HepG2 (cell line): Measurements from ENCODE around the gene MCAT. TPM values are rescaled to one million over a fixed set of nuclear protein-coding genes. Genes with fewer than 3 reads are reported as not detected.

ENCODE experiments used
- BCLAF1 ChIP-seq: fragments of 450-650 bp; IDR thresholded peaks from 2 replicates; pipeline ENCODE4 v1.6.1; 2017; ENCODE audit warnings: mild to moderate bottlenecking
- CBX2 ChIP-seq, 2 experiments: fragments of 200-600 bp in 1 of 2; sonication (generic); formaldehyde crosslinking in 1 of 2; IDR thresholded peaks; 2 replicates each; pipeline versions ENCODE4 v1.7.0 to v1.8.1; 2018 to 2022; ENCODE audit warnings: low read depth in 2 of 2, low read length in 1 of 2, mild to moderate bottlenecking in 1 of 2, missing genetic modification reagents in 1 of 2
- CHD2 ChIP-seq: IDR thresholded peaks from 2 replicates; pipeline ENCODE4 v1.6.1; 2011; ENCODE audit warnings: low read depth, low read length, improper control_type of control experiment
- EZH2 ChIP-seq: conservative IDR thresholded peaks from 2 replicates; pipeline ENCODE4 v1.6.1; 2012; ENCODE audit warnings: mild to moderate bottlenecking, low read depth, low read length, moderate library complexity
- FOXP4 ChIP-seq: sonication (generic); formaldehyde crosslinking; IDR thresholded peaks from 2 replicates; pipeline ENCODE4 v1.4.0; 2020; ENCODE audit warnings: missing genetic modification reagents
- HCFC1 ChIP-seq: fragments of 150-350 bp; IDR thresholded peaks from 2 replicates; pipeline ENCODE4 v1.6.1; 2014; ENCODE audit warnings: low read depth, low read length
- MED1 ChIP-seq: sonication (generic); formaldehyde crosslinking; IDR thresholded peaks from 2 replicates; pipeline ENCODE4 v1.4.0; 2020; ENCODE audit warnings: missing genetic modification reagents
- NCOA2 ChIP-seq: sonication (generic); formaldehyde crosslinking; IDR thresholded peaks from 2 replicates; pipeline ENCODE4 v1.8.0; 2022; ENCODE audit warnings: inconsistent platforms
- NFRKB ChIP-seq: fragments of 450-650 bp; IDR thresholded peaks from 2 replicates; pipeline ENCODE4 v1.6.1; 2017
- NR2F2 ChIP-seq: IDR thresholded peaks from 2 replicates; pipeline ENCODE4 v1.6.1; 2012; ENCODE audit warnings: low read depth, inconsistent platforms, borderline replicate concordance
- SIN3A ChIP-seq: IDR thresholded peaks from 2 replicates; pipeline ENCODE4 v1.6.1; 2011; ENCODE audit warnings: low read depth, mild to moderate bottlenecking, control low read depth, low read length, borderline replicate concordance
- SP4 ChIP-seq: sonication (generic); formaldehyde crosslinking; IDR thresholded peaks from 2 replicates; pipeline ENCODE4 v1.8.1; 2023; ENCODE audit warnings: mild to moderate bottlenecking, missing genetic modification reagents
- TEAD2 ChIP-seq: sonication (generic); formaldehyde crosslinking; IDR thresholded peaks from 2 replicates; pipeline ENCODE4 v1.9.0; 2021; ENCODE audit warnings: missing genetic modification reagents
- ZBTB10 ChIP-seq: sonication (generic); formaldehyde crosslinking; IDR thresholded peaks from 2 replicates; pipeline ENCODE4 v1.4.0; 2020; ENCODE audit warnings: missing genetic modification reagents, borderline replicate concordance
- ZNF274 ChIP-seq: sonication (generic); formaldehyde crosslinking; IDR thresholded peaks from 2 replicates; pipeline ENCODE4 v1.5.1; 2020; ENCODE audit warnings: mild to moderate bottlenecking, missing genetic modification reagents
- ZNF329 ChIP-seq: sonication (generic); formaldehyde crosslinking; IDR thresholded peaks from 2 replicates; pipeline ENCODE4 v1.9.0; 2021; ENCODE audit warnings: low read depth, mild to moderate bottlenecking, missing genetic modification reagents
- ZNF569 ChIP-seq: sonication (generic); formaldehyde crosslinking; IDR thresholded peaks from 2 replicates; pipeline ENCODE4 v1.5.0; 2020; ENCODE audit warnings: mild to moderate bottlenecking, missing genetic modification reagents, moderate library complexity, borderline replicate concordance
- ZNF572 ChIP-seq: sonication (generic); formaldehyde crosslinking; IDR thresholded peaks from 2 replicates; pipeline ENCODE4 v1.5.1; 2020; ENCODE audit warnings: mild to moderate bottlenecking, missing genetic modification reagents
- ZNF674 ChIP-seq: sonication (generic); formaldehyde crosslinking; IDR thresholded peaks from 2 replicates; pipeline ENCODE4 v1.5.0; 2020; ENCODE audit warnings: low read depth, mild to moderate bottlenecking, missing genetic modification reagents
- ZNF878 ChIP-seq: sonication (generic); formaldehyde crosslinking; IDR thresholded peaks from 2 replicates; pipeline ENCODE4 v1.8.1; 2023; ENCODE audit warnings: mild to moderate bottlenecking, missing genetic modification reagents, moderate library complexity
- polyA plus RNA-seq, 8 experiments: library from polyadenylated mRNA; depleted of rRNA in 3 of 8; stranded (reverse) in 7 of 8; unstranded in 1 of 8; fragments of >200 nt; fragmentation: Illumina TruSeq in 4 of 8; extraction: Trizol in 4 of 8; gene quantifications; 2 replicates each; pipeline versions ENCODE4 v1.2.1 to v1.2.3, GENCODE V29; 2011 to 2016; ENCODE audit warnings: low read depth in 4 of 8, missing spikeins in 1 of 8, mixed read lengths in 1 of 8; ENCODE audit not compliant: insufficient read depth in 1 of 8
- total RNA-seq, 5 experiments: library from RNA; depleted of rRNA; stranded (reverse); fragments of >200 nt; fragmentation: Illumina TruSeq; extraction: Trizol; gene quantifications; 2 replicates each; pipeline ENCODE4 v1.2.3, GENCODE V29; 2016; ENCODE audit warnings: low read depth in 1 of 5
- TF ChIP-seq, protein P1 (sequence below): sonication (generic); formaldehyde crosslinking; IDR thresholded peaks from 2 replicates; pipeline ENCODE4 v1.9.0; 2021; ENCODE audit warnings: missing genetic modification reagents, borderline replicate concordance

Gene MCAT
- total and polyA plus RNA-seq, 2 of the 13 experiments (the other 11 are each of a cell fraction or from before 2014, with no cell fraction given): 9.3 to 16.7 TPM

GRCh38 chr22:43187171-43188099 is 44.2 kb upstream of the MCAT start (continued):
- TF ChIP-seq NCOA2 (CRISPR knock-in tag): peak; percentile 57
- TF ChIP-seq CBX2 (IDR thresholded peaks at IDR 0.05; ENCODE audit: low read depth, low read length): no peak
- no peak for TF ChIP-seq CBX2 (CRISPR knock-in tag; IDR thresholded peaks at IDR 0.05; ENCODE audit: low read depth)
- TF ChIP-seq BCLAF1: no peak
- peak; percentile 55; the same call in 1 of the 2 replicates for TF ChIP-seq ZNF274 (CRISPR knock-in tag)
- TF ChIP-seq HCFC1: no peak
- TF ChIP-seq ZNF878 (CRISPR knock-in tag): no peak; the same call in 1 of the 2 replicates
- TF ChIP-seq TEAD2: no peak
- no peak; the same call in 1 of the 2 replicates for TF ChIP-seq SIN3A
- TF ChIP-seq CHD2: no peak
- TF ChIP-seq NR2F2: no peak
- TF ChIP-seq SP4 (CRISPR knock-in tag): peak; percentile 76
- TF ChIP-seq MED1 (CRISPR knock-in tag): peak; percentile 82
- TF ChIP-seq, protein P1, sequence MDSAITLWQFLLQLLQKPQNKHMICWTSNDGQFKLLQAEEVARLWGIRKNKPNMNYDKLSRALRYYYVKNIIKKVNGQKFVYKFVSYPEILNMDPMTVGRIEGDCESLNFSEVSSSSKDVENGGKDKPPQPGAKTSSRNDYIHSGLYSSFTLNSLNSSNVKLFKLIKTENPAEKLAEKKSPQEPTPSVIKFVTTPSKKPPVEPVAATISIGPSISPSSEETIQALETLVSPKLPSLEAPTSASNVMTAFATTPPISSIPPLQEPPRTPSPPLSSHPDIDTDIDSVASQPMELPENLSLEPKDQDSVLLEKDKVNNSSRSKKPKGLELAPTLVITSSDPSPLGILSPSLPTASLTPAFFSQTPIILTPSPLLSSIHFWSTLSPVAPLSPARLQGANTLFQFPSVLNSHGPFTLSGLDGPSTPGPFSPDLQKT (CRISPR knock-in tag): peak; percentile 66; the same call in 1 of the 2 replicates
- TF ChIP-seq ZBTB10 (CRISPR knock-in tag): peak; percentile 44; the same call in 1 of the 2 replicates
- no peak for TF ChIP-seq NFRKB
- no peak for TF ChIP-seq EZH2
- TF ChIP-seq ZNF572: no peak
- peak; percentile 73 for TF ChIP-seq FOXP4 (CRISPR knock-in tag)
- TF ChIP-seq ZNF569 (CRISPR knock-in tag): no peak
- TF ChIP-seq ZNF674 (CRISPR knock-in tag): no peak
- TF ChIP-seq ZNF329: no peak
